Calu3 (cell line): Measurements from ENCODE around the gene MED22. TPM values are rescaled to one million over a fixed set of nuclear protein-coding genes. Genes with fewer than 3 reads are reported as not detected.
"Not testable (repeated sequence)": the region's sequence is repeated elsewhere in the genome, so short reads cannot be mapped to it uniquely, and the experiment has no call there.

Experiments used
- BruUV-seq: library from RNA; stranded (reverse); fragments of 400-500 nt; replicated peaks from 2 replicates; lab custom pipeline; 2021; lab: Mats Ljungman, UMichigan
- CTCF ChIA-PET: fragments of 300-600 bp; sonication (Branson Sonifier 250); formaldehyde crosslinking; loops from one replicate; lab custom pipeline; 2022; ENCODE audit warnings: antibody characterized with exemption; lab: Charles Lee
- DNase-seq: peaks from one replicate; pipeline ENCODE4 v3.0.0; 2022
- H3K27ac Mint-ChIP-seq: one replicate; pipeline ENCODE4 v1.8.0; 2022; ENCODE audit warnings: mixed read lengths; ENCODE audit not compliant: unreplicated experiment
- H3K27me3 Mint-ChIP-seq: one replicate; pipeline ENCODE4 v1.8.0; 2022; ENCODE audit warnings: mixed read lengths; ENCODE audit not compliant: unreplicated experiment
- H3K36me3 Mint-ChIP-seq: one replicate; pipeline ENCODE4 v1.8.0; 2022; ENCODE audit warnings: mild to moderate bottlenecking, moderate library complexity, mixed read lengths; ENCODE audit not compliant: insufficient read depth, unreplicated experiment
- H3K4me1 Mint-ChIP-seq: one replicate; pipeline ENCODE4 v1.8.0; 2022; ENCODE audit warnings: mild to moderate bottlenecking, low read depth, mixed read lengths; ENCODE audit not compliant: unreplicated experiment
- H3K4me3 Mint-ChIP-seq: one replicate; pipeline ENCODE4 v1.8.0; 2022; ENCODE audit warnings: mild to moderate bottlenecking, low read depth, moderate library complexity, mixed read lengths; ENCODE audit not compliant: unreplicated experiment
- H3K9me3 Mint-ChIP-seq: one replicate; pipeline ENCODE4 v1.8.0; 2022; ENCODE audit warnings: low read depth, mixed read lengths; ENCODE audit not compliant: unreplicated experiment
- CTCF ChIP-seq: fragments of 200-600 bp; IDR thresholded peaks from one replicate; pipeline ENCODE4 v1.8.0; 2022; ENCODE audit warnings: antibody characterized with exemption; ENCODE audit not compliant: unreplicated experiment
- intact Hi-C: fragments of 100-400 bp; cut with micrococcal nuclease; formaldehyde crosslinking; loops from one replicate; pipeline ENCODE4 v1.10.0; 2022; ENCODE audit not compliant: unreplicated experiment
- total RNA-seq: library from RNA; stranded (reverse); gene quantifications from 2 replicates; pipeline ENCODE4 v1.2.3, GENCODE V29; 2022

MED22 gene
- total RNA-seq, 1 experiment from 2014 or later: 27.6 TPM

- Mint-ChIP-seq H3K4me3 (no peak overlapping the region), H3K4me1 (no peaks in the 10 kb centered on the region), H3K27ac (no peak overlapping the region), H3K36me3 (no peaks in the 10 kb centered on the region), H3K27me3 (peaks cover 48% of the 10 kb centered on the region), H3K9me3 (peaks cover 3% of the 10 kb centered on the region)
- no peak for DNase-seq
- intact Hi-C loops: no loop called here
- CTCF ChIA-PET: no interaction called here
- no peak for TF ChIP-seq CTCF
- no TSS peak for BruUV-seq
Measured at GRCh38 chr9:133320421-133320881, 27.5 kb downstream of the MED22 start.

- DNase-seq, H3K4me1 Mint-ChIP-seq, BruUV-seq, CTCF ChIA-PET, intact Hi-C loops, H3K9me3 Mint-ChIP-seq, H3K27ac Mint-ChIP-seq, H3K4me3 Mint-ChIP-seq, H3K36me3 Mint-ChIP-seq: not testable (repeated sequence)
- peaks cover 28% of the 10 kb centered on the region for H3K27me3 Mint-ChIP-seq
Measured at GRCh38 chr9:133317551-133317950, 30.4 kb downstream of the MED22 start.

- Mint-ChIP-seq H3K36me3 (no peaks in the 10 kb centered on the region), H3K4me1 (no peaks in the 10 kb centered on the region), H3K9me3 (no peaks in the 10 kb centered on the region), H3K27me3 (peaks cover 17% of the 10 kb centered on the region), H3K27ac (no peak overlapping the region), H3K4me3 (no peak overlapping the region)
- intact Hi-C loops: no loop called here
- TF ChIP-seq CTCF: no peak
- CTCF ChIA-PET: no interaction called here
- no peak for DNase-seq
- BruUV-seq: no TSS peak
Measured at GRCh38 chr9:133315997-133316396, 31.9 kb downstream of the MED22 start.

GRCh38 chr9:133309608-133310007, 38.3 kb downstream of the MED22 start:
- DNase-seq: no peak
- Mint-ChIP-seq H3K27ac (no peak overlapping the region), H3K4me3 (no peak overlapping the region), H3K4me1 (no peaks in the 10 kb centered on the region), H3K36me3 (no peaks in the 10 kb centered on the region), H3K27me3 (peaks cover 60% of the 10 kb centered on the region), H3K9me3 (peaks cover 7% of the 10 kb centered on the region)
- no peak for TF ChIP-seq CTCF
- BruUV-seq: no TSS peak
- intact Hi-C loops: no loop called here
- CTCF ChIA-PET: interaction anchor here (0.7 kb wide), 1 partner anchor 194 kb away, joined by 4 read pairs; no protein-coding TSS in a partner anchor

GRCh38 chr9:133307301-133307700, 40.6 kb downstream of the MED22 start:
- DNase-seq: no peak
- no peak for TF ChIP-seq CTCF
- H3K4me3 Mint-ChIP-seq: no peak overlapping the region
- H3K27me3 Mint-ChIP-seq: peaks cover 65% of the 10 kb centered on the region
- CTCF ChIA-PET: no interaction called here
- no peaks in the 10 kb centered on the region for H3K36me3 Mint-ChIP-seq
- H3K27ac Mint-ChIP-seq: no peak overlapping the region
- peaks cover 7% of the 10 kb centered on the region for H3K9me3 Mint-ChIP-seq
- no peaks in the 10 kb centered on the region for H3K4me1 Mint-ChIP-seq
- no TSS peak for BruUV-seq
- intact Hi-C loops: no loop called here
